Smooth muscle cell of the brain vasculature (primary cell): ENCODE results near the gene HOXB5.

Source experiments
- DNase-seq: peaks from one replicate; pipeline ENCODE4 v3.0.0-alpha.2; 2012; ENCODE audit warnings: low read depth, low spot score

HOXB5 gene

GRCh38 chr17:48561884-48562810 lies 31.4 kb downstream of the HOXB5 start:
- DNase-seq, result no peak

GRCh38 chr17:48559840-48560817 lies 33.5 kb downstream of the HOXB5 start:
- no peak for DNase-seq

GRCh38 chr17:48559122-48559839 lies 34.3 kb downstream of the HOXB5 start:
- no peak for DNase-seq

- DNase-seq, result no peak
Observed at GRCh38 chr17:48558831-48559121, 34.8 kb downstream of the HOXB5 start.

GRCh38 chr17:48558057-48558830 lies 35.3 kb downstream of the HOXB5 start:
- no peak for DNase-seq

GRCh38 chr17:48556576-48557401 lies 36.8 kb downstream of the HOXB5 start:
- DNase-seq, result no peak

GRCh38 chr17:48556229-48556575 lies 37.4 kb downstream of the HOXB5 start:
- no peak for DNase-seq

- no peak for DNase-seq
Observed at GRCh38 chr17:48555258-48556228, 38.0 kb downstream of the HOXB5 start.

- no peak for DNase-seq
Observed at GRCh38 chr17:48554412-48555257, 38.9 kb downstream of the HOXB5 start.

GRCh38 chr17:48553826-48554225 lies 39.8 kb downstream of the HOXB5 start:
- DNase-seq, result no peak

- no peak for DNase-seq
Observed at GRCh38 chr17:48553190-48553547, 40.4 kb downstream of the HOXB5 start.

GRCh38 chr17:48552466-48553189 lies 41.0 kb downstream of the HOXB5 start:
- DNase-seq, result no peak

GRCh38 chr17:48551596-48552465 lies 41.7 kb downstream of the HOXB5 start:
- no peak for DNase-seq

- DNase-seq, result no peak
Observed at GRCh38 chr17:48551214-48551555, 42.4 kb downstream of the HOXB5 start.

GRCh38 chr17:48550502-48551213 lies 42.9 kb downstream of the HOXB5 start:
- DNase-seq, result no peak

- no peak for DNase-seq
Observed at GRCh38 chr17:48549914-48550501, 43.6 kb downstream of the HOXB5 start.
